ENCODE measurements around the gene ADAMTSL1. TPM values are rescaled to one million over a fixed set of nuclear protein-coding genes. Genes with fewer than 3 reads are reported as not detected.

The ADAMTSL1 gene
- total RNA-seq, 1 donor from 2014 or later = not detected

DNA sequence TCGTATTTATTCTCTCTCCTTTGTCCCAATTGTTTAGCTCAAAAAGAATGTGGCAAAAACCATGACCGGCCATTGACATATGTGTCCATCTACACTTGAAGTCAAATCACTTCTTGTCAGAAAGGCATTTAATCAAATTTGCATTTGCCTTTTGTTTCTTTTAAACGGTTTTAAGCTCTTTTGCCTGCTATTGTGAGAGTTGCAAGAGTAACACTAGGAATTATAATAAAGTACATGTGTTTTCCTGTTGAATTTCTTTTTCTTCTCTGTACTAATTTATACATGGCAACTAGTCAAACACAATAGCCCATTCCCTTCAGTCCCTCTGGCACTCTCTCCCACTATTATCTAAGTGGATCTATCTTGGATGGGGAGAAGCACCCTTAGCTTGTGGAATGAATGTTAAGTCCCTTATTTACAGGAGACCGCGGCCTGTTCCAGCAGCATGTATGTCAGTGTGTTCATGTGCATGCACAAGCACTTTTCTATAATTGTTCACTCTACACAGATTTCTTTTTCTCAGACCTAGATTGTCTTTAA is 3.2 kb downstream of the ADAMTSL1 start:
- Mint-ChIP-seq H3K36me3 (ENCODE audit: low read depth) (no peaks in the 10 kb centered on the region), H3K27me3 (ENCODE audit: insufficient read depth) (peaks cover 12% of the 10 kb centered on the region), H3K9me3 (no peaks in the 10 kb centered on the region), H3K4me1 (ENCODE audit: low read depth) (no peaks in the 10 kb centered on the region), H3K27ac (no peak overlapping the region), H3K4me3 (no peak overlapping the region)
- intact Hi-C loops (cut with micrococcal nuclease) = no loop called here
- DNase-seq (ENCODE audit: low spot score) = no peak

- Mint-ChIP-seq H3K9me3 (no peaks in the 10 kb centered on the region), H3K27ac (no peak overlapping the region), H3K27me3 (ENCODE audit: insufficient read depth) (peaks cover 12% of the 10 kb centered on the region), H3K4me1 (ENCODE audit: low read depth) (no peaks in the 10 kb centered on the region), H3K36me3 (ENCODE audit: low read depth) (no peaks in the 10 kb centered on the region), H3K4me3 (no peak overlapping the region)
- DNase-seq (ENCODE audit: low spot score) = no peak
- intact Hi-C loops (cut with micrococcal nuclease) = no loop called here
Measured at GRCh38 chr9:18477719-18478118, 3.8 kb downstream of the ADAMTSL1 start.

GRCh38 chr9:18478501-18479361 is 4.8 kb downstream of the ADAMTSL1 start:
- no peak for DNase-seq (ENCODE audit: low spot score)
- H3K4me3 Mint-ChIP-seq = no peak overlapping the region
- H3K36me3 Mint-ChIP-seq (ENCODE audit: low read depth) = no peaks in the 10 kb centered on the region
- H3K27ac Mint-ChIP-seq = no peak overlapping the region
- H3K27me3 Mint-ChIP-seq (ENCODE audit: insufficient read depth) = peaks cover 5% of the 10 kb centered on the region
- no peaks in the 10 kb centered on the region for H3K9me3 Mint-ChIP-seq
- H3K4me1 Mint-ChIP-seq (ENCODE audit: low read depth) = no peaks in the 10 kb centered on the region
- intact Hi-C loops (cut with micrococcal nuclease) = no loop called here

DNA sequence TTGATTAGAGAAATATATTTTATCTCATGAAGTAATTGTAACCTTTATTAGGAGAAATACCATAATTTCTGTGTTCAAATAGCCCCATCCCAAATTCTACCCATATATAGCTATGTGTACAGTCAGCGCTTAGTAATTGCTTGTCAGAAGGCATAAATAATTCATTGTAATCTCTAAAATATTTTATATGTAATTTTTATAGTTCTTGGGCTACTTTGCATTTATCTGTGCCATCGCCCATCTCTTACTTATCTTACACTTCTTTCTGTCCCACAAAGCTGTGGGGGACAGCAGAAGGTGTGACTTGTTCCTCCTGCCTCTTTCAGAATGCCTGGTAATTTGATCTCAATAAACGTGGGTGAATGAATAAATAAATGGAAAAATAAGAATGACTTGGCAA is 5.5 kb downstream of the ADAMTSL1 start:
- intact Hi-C loops (cut with micrococcal nuclease) = no loop called here
- Mint-ChIP-seq H3K4me3 (no peak overlapping the region), H3K4me1 (ENCODE audit: low read depth) (no peaks in the 10 kb centered on the region), H3K36me3 (ENCODE audit: low read depth) (no peaks in the 10 kb centered on the region), H3K27me3 (ENCODE audit: insufficient read depth) (peaks cover 5% of the 10 kb centered on the region), H3K27ac (no peak overlapping the region), H3K9me3 (no peaks in the 10 kb centered on the region)
- no peak for DNase-seq (ENCODE audit: low spot score)

DNA sequence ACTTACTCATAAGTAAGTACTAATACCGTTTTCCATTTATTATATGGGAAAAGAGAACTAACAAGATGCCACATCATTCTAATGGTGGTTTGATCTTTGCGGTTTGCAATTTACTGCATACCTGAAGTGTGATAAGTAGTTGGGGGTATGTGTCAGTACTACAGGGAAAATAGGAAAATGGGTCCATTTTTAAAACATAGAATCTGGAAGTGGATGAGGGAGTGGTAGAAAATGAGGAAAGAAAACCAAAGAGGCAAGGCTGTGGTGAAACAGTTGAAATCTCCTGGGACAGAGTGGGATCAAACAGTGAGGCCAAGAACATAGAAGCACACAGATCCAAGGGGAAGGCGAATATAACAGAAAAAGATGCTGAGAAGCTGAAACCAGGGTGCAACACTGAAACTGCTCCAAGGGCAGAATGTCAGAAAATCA is 6.7 kb downstream of the ADAMTSL1 start:
- no peak for DNase-seq (ENCODE audit: low spot score)
- Mint-ChIP-seq H3K27me3 (ENCODE audit: insufficient read depth) (peaks cover 3% of the 10 kb centered on the region), H3K4me1 (ENCODE audit: low read depth) (no peaks in the 10 kb centered on the region), H3K27ac (no peak overlapping the region), H3K36me3 (ENCODE audit: low read depth) (no peaks in the 10 kb centered on the region), H3K4me3 (no peak overlapping the region), H3K9me3 (no peaks in the 10 kb centered on the region)
- intact Hi-C loops (cut with micrococcal nuclease) = no loop called here

DNA sequence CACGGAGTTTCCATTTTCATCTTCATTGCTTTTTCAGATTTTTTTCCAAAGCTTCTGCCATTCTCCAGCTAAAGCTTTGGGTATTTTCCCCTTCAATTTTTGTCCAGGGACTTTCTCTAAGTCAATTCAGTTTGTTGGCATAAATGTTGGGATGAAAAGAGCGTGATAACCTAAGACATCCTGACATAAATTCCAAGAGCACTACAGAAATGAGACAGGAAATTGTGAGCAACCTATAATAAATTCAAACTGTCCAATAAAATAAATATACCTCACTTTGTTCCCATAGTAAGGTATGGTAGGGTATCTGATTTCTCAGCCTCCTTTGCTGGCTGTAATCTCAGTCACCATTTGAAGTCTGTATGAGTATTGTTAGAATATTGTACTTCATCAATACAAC is 8.4 kb downstream of the ADAMTSL1 start:
- no peak for DNase-seq (ENCODE audit: low spot score)
- no peaks in the 10 kb centered on the region for H3K9me3 Mint-ChIP-seq

DNA sequence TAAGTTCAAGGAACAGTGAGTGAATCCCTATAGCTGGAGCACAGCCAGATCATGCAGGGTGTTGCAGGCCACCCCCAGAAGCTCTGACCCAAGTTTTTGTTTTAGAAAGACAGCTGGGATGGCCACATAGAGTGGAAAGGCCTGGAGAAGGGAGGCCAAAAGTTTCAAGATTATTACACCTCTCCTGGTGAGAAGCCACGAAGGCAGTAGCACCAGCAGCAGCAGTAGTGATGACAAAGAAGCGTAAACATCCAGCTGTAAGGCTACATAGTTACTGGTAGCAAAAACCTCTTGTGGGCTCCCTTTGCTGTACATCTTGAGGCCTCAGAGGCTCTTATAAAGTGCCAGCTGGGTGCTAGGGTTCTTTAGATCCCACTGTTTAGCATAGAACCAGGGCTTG is 11.8 kb downstream of the ADAMTSL1 start:
- H3K36me3 Mint-ChIP-seq (ENCODE audit: low read depth) = no peaks in the 10 kb centered on the region
- H3K9me3 Mint-ChIP-seq = no peaks in the 10 kb centered on the region
- DNase-seq (ENCODE audit: low spot score) = no peak
- H3K4me1 Mint-ChIP-seq (ENCODE audit: low read depth) = no peaks in the 10 kb centered on the region
- H3K27ac Mint-ChIP-seq = no peak overlapping the region
- intact Hi-C loops (cut with micrococcal nuclease) = no loop called here
- H3K27me3 Mint-ChIP-seq (ENCODE audit: insufficient read depth) = no peaks in the 10 kb centered on the region
- H3K4me3 Mint-ChIP-seq = no peak overlapping the region

More for the DNA sequence above, 8.4 kb downstream of the ADAMTSL1 start:
- Mint-ChIP-seq H3K4me1 (ENCODE audit: low read depth) (no peaks in the 10 kb centered on the region), H3K27me3 (ENCODE audit: insufficient read depth) (peaks cover 1% of the 10 kb centered on the region), H3K4me3 (no peak overlapping the region), H3K36me3 (ENCODE audit: low read depth) (no peaks in the 10 kb centered on the region), H3K27ac (no peak overlapping the region)
- intact Hi-C loops (cut with micrococcal nuclease) = no loop called here

GRCh38 chr9:18487611-18488010 is 13.7 kb downstream of the ADAMTSL1 start:
- no peak overlapping the region for H3K27ac Mint-ChIP-seq
- intact Hi-C loops (cut with micrococcal nuclease) = no loop called here
- H3K27me3 Mint-ChIP-seq (ENCODE audit: insufficient read depth) = no peaks in the 10 kb centered on the region
- no peaks in the 10 kb centered on the region for H3K36me3 Mint-ChIP-seq (ENCODE audit: low read depth)
- DNase-seq (ENCODE audit: low spot score) = no peak
- no peak overlapping the region for H3K4me3 Mint-ChIP-seq
- H3K9me3 Mint-ChIP-seq = no peaks in the 10 kb centered on the region
- no peaks in the 10 kb centered on the region for H3K4me1 Mint-ChIP-seq (ENCODE audit: low read depth)

DNA sequence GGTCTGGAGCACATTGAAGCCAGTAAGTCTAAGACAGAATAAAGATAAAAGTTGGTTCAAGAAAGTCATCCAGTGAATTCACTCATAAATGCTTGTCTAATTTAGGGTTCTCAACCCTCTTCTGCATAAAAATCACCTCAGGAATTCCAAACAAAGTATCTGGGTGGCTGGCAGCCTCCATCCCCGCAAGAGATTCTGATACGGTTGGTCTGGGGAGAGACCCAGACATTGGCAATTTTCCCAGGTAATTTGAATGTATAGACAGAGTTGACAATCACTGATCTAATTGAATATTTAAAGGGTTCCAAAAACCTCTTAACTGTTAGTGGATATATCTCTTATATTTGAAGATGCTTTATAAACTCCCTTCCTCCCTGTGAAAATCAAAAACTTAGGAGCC is 14.9 kb downstream of the ADAMTSL1 start:
- Mint-ChIP-seq H3K36me3 (ENCODE audit: low read depth) (no peaks in the 10 kb centered on the region), H3K27me3 (ENCODE audit: insufficient read depth) (no peaks in the 10 kb centered on the region), H3K9me3 (no peaks in the 10 kb centered on the region), H3K27ac (no peak overlapping the region), H3K4me1 (ENCODE audit: low read depth) (no peaks in the 10 kb centered on the region), H3K4me3 (no peak overlapping the region)
- no peak for DNase-seq (ENCODE audit: low spot score)
- intact Hi-C loops (cut with micrococcal nuclease) = no loop called here

DNA sequence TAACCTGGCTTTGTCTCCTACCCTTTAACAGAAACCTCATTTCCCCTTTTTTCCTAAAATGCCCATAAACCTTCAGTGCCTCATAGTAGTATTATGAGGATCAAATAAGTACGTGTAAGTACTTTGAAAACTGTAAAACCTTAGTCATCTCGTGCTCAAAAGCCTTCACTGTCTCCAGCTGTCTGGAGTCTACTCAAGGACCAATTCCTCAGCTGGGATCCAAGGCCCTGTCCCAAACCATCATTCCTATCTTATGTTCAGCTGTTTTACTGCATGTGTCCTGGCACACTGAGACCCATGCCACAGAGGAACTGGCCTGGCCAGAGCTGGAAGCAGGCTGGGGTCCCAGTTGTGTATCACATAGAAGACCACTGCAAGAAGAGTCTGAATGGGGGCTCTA is 15.9 kb downstream of the ADAMTSL1 start:
- DNase-seq (ENCODE audit: low spot score) = no peak
- Mint-ChIP-seq H3K27me3 (ENCODE audit: insufficient read depth) (no peaks in the 10 kb centered on the region), H3K9me3 (no peaks in the 10 kb centered on the region), H3K27ac (no peak overlapping the region), H3K4me3 (no peak overlapping the region), H3K36me3 (ENCODE audit: low read depth) (no peaks in the 10 kb centered on the region), H3K4me1 (ENCODE audit: low read depth) (no peaks in the 10 kb centered on the region)
- intact Hi-C loops (cut with micrococcal nuclease) = no loop called here

- Mint-ChIP-seq H3K27me3 (ENCODE audit: insufficient read depth) (no peaks in the 10 kb centered on the region), H3K4me3 (no peak overlapping the region), H3K9me3 (no peaks in the 10 kb centered on the region), H3K36me3 (ENCODE audit: low read depth) (no peaks in the 10 kb centered on the region), H3K4me1 (ENCODE audit: low read depth) (no peaks in the 10 kb centered on the region), H3K27ac (no peak overlapping the region)
- intact Hi-C loops (cut with micrococcal nuclease) = no loop called here
- DNase-seq (ENCODE audit: low spot score) = no peak
Measured at GRCh38 chr9:18490641-18491370, 16.9 kb downstream of the ADAMTSL1 start.

DNA sequence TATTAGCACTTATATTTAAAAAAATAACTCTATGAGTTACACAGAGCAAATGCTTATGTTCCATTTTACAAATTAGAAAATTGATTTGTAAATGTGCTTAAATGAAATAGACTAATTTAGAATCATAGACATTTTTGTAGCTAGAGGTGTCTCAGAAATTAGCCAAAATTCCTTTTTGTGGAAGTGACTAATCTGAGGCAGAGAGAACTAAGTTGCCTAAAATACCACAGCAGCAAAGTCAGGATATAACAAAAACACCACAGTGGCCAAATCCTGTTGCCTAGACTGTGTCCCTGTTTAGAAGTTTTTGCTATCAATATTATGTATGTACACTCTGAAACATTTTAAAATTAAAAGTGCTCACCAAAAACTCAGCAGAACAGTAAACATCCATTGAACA is 18.7 kb downstream of the ADAMTSL1 start:
- no peaks in the 10 kb centered on the region for H3K36me3 Mint-ChIP-seq (ENCODE audit: low read depth)
- peaks cover 2% of the 10 kb centered on the region for H3K27me3 Mint-ChIP-seq (ENCODE audit: insufficient read depth)
- no peak overlapping the region for H3K27ac Mint-ChIP-seq
- DNase-seq (ENCODE audit: low spot score) = no peak
- H3K9me3 Mint-ChIP-seq = no peaks in the 10 kb centered on the region
- intact Hi-C loops (cut with micrococcal nuclease) = no loop called here
- H3K4me3 Mint-ChIP-seq = no peak overlapping the region
- H3K4me1 Mint-ChIP-seq (ENCODE audit: low read depth) = no peaks in the 10 kb centered on the region

DNA sequence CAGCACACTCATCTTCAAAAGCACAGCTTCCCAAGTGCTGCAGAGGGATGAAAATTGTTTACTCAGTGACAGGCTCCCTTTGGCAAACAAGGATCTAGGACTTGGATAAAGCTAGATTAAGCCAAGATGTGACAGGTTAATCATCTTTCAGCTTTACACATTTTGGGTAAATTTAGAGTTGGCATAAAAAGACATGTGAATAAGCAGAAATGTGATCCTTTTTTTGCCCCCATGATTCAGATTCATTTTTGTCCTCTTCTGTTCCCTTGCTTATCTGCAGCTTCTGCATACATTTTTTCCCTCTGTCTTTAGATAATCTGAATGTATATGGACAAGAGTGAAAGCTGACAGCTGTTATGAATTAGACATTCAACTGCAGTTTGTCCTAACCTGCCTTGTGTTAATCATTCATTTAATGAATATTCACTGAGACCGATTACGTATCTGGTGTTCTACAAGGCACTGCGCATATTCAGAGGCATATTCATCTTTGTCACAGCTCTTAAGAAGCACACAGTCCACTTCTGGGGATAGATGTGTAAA is 19.6 kb downstream of the ADAMTSL1 start:
- H3K4me1 Mint-ChIP-seq (ENCODE audit: low read depth) = no peaks in the 10 kb centered on the region
- intact Hi-C loops (cut with micrococcal nuclease) = no loop called here
- no peak overlapping the region for H3K4me3 Mint-ChIP-seq
- H3K27ac Mint-ChIP-seq = no peak overlapping the region
- peaks cover 2% of the 10 kb centered on the region for H3K27me3 Mint-ChIP-seq (ENCODE audit: insufficient read depth)
- H3K9me3 Mint-ChIP-seq = no peaks in the 10 kb centered on the region
- DNase-seq (ENCODE audit: low spot score) = no peak
- no peaks in the 10 kb centered on the region for H3K36me3 Mint-ChIP-seq (ENCODE audit: low read depth)
